NT2/D1 (cell line): ENCODE results near the gene DIP2C.

Experiments
- DNase-seq: peaks from one replicate; pipeline ENCODE4 v3.0.0-alpha.2; 2011; ENCODE audit warnings: low read depth, low spot score
- H3K27me3 ChIP-seq: 2 replicates; pipeline ENCODE4 v1.6.0; 2011; ENCODE audit warnings: mild to moderate bottlenecking; ENCODE audit not compliant: insufficient read length, insufficient read depth
- H3K36me3 ChIP-seq: 2 replicates; pipeline ENCODE4 v1.6.1; 2011; ENCODE audit warnings: mild to moderate bottlenecking, low read length, mixed read lengths; ENCODE audit not compliant: insufficient read depth, insufficient read length
- H3K4me1 ChIP-seq: 2 replicates; pipeline ENCODE4 v1.5.1; 2011; ENCODE audit not compliant: insufficient read depth, insufficient read length
- H3K4me3 ChIP-seq: 2 replicates; pipeline ENCODE4 v1.5.1; 2011; ENCODE audit warnings: low read depth; ENCODE audit not compliant: insufficient read length
- H3K9ac ChIP-seq: 2 replicates; pipeline ENCODE4 v1.6.0; 2011; ENCODE audit warnings: low read depth; ENCODE audit not compliant: insufficient read length
- H3K9me3 ChIP-seq: 2 replicates; pipeline ENCODE4 v1.5.1; 2011; ENCODE audit warnings: mild to moderate bottlenecking, low read length; ENCODE audit not compliant: insufficient read depth
- SUZ12 ChIP-seq: IDR thresholded peaks from 2 replicates; pipeline ENCODE4 v1.6.1; 2011; ENCODE audit not compliant: insufficient read length, insufficient read depth; ENCODE audit errors: extremely low read depth
- YY1 ChIP-seq: IDR thresholded peaks from 2 replicates; pipeline ENCODE4 v1.6.1; 2011; ENCODE audit not compliant: insufficient read length, insufficient read depth
- ZNF274 ChIP-seq: IDR thresholded peaks from 2 replicates; pipeline ENCODE4 v1.6.1; 2011; ENCODE audit warnings: mild to moderate bottlenecking, low read depth, low read length

The DIP2C gene

DNA sequence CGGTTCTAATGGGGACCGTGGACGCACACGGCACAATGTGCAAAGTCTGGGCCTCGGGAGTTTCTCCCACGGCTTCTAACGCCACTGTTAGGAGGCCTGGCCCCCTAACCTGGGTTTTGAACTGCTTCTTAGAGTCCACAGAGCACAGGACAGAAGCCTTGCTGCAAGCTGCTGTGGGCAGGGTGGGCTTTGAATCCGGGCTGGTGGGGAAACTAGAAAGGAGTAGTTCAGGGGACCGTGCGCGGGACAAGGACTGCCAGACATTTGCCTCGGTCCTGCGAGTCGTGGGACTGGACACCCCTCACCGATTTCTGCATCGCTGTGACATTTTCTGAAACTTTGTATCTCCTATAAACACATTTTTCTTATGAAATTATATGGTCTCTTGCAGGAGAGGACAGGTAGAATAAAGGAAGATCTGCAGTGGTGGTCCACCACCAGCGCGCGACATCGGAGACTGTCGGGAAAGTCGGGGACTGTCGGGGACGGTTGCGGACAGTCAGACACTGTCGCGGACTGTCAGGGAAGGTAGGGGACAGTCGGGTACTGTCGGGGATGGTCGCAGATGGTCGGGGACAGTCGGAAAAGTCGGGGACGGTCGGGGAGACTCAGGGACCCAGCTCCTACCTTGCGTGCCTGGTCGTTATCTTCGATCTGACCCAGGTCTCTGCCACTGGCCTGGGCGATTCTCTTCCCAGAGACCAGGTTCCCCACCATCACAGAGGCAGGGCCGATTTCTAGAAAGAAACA is 332.1 kb downstream of the DIP2C start:
- DNase-seq, result no peak
- no peaks in the 10 kb centered on the region for H3K9me3 ChIP-seq
- H3K36me3 ChIP-seq, result peaks cover 58% of the 10 kb centered on the region
- TF ChIP-seq SUZ12 (no peak), ZNF274 (no peak), YY1 (no peak)
- H3K9ac ChIP-seq, result no peak overlapping the region
- no peaks in the 10 kb centered on the region for H3K27me3 ChIP-seq
- H3K4me3 ChIP-seq, result no peak overlapping the region
- no peaks in the 10 kb centered on the region for H3K4me1 ChIP-seq

DNA sequence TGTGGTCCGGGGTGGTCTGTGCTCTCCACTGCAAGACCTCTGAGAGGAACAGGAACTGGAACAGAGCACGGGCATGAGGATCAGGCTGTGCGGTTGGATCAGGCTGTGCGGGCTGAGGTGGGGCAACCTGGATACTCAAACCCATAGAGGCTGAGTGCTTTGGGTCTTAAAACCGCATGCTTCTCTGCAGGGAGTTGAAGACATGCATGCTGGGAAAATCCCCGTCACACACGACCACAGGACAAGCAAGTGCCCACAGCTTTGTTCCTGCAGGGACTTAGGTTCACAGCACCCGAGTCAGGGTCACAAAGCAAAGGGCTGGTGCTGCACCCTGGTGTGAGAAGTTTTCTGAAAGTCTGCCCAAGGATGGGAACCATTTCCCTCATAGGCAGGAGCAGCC is 333.0 kb downstream of the DIP2C start:
- Histone ChIP-seq H3K36me3 (peaks cover 51% of the 10 kb centered on the region), H3K9ac (no peak overlapping the region)
- DNase-seq, result no peak

DNA sequence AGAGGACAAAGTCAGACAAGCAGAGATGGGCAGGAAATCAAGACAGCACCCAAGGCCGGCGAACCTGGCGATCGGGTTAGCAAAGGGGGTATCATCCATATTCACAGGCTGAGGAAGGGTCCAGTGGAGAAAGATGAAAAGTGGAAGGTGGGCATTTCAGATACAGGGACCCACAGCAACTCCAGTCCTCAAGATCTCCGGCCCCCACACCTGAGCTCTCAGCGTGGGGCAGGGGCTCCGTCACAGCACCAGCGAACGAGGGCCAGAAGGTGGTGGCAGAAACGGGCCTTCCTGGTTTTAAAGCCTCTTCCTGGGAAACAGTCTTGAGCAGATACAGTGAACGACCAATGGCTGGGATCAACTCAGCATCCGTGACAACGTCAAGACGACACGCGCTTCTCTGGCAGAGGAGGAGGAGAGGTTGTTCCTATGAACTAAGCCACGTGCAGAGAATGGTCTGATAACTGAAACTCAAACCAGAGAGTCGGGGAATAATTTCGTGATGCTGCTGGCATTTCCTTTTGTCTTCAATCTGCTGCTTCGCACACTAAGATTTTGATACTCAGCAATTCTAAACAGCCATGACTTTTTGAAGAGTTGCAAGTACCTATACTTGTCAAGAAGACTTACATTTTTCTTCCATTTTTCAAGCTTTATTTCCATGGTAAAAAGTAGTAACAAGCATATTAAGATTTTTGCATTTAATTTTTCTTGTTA is 334.4 kb downstream of the DIP2C start:
- TF ChIP-seq SUZ12, result no peak
- TF ChIP-seq ZNF274, result no peak
- TF ChIP-seq YY1, result no peak
- Histone ChIP-seq H3K9ac (no peak overlapping the region), H3K4me1 (no peaks in the 10 kb centered on the region), H3K9me3 (no peaks in the 10 kb centered on the region), H3K36me3 (peaks cover 54% of the 10 kb centered on the region), H3K4me3 (no peak overlapping the region), H3K27me3 (no peaks in the 10 kb centered on the region)
- DNase-seq, result no peak

More for the DNA sequence above, 333.0 kb downstream of the DIP2C start:
- no peak overlapping the region for H3K4me3 ChIP-seq
- no peaks in the 10 kb centered on the region for H3K9me3 ChIP-seq
- TF ChIP-seq ZNF274 (no peak), SUZ12 (no peak), YY1 (no peak)
- no peaks in the 10 kb centered on the region for H3K4me1 ChIP-seq
- H3K27me3 ChIP-seq, result no peaks in the 10 kb centered on the region

DNA sequence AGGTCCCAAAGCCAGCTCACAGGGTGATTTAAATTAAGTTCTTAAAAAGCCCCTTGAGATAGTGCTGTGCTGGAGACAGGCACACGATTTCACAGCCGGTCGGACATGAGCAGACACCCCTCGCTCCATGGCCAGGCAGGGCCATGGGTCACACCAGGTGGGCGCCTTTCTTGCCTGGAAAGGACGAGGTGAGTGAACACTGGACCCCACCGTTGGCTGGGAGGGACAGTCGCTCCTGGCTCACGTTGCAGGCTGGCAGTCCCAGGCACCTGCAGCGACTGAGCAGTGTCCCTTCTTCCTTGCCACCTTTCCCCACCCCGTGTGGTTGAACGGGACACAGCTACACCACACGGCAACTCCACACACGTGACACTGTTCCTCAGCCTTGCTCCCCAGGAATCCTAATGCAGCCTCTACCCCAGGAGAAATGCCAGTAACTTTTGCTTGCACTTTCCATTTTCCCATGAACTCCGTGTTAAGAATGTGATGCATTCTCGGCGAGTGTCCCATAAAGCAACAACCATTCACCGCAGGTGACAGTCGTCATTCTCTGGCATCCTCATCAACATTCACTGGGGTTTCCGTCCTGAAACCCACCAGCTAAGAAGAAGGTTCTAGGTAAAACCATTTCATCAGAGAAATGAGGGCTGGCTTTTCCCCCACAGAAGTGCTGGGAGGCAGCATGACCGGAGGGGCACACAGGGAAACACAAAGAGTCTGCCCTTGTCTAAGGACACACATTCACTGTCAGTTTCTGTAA is 336.8 kb downstream of the DIP2C start:
- Histone ChIP-seq H3K9ac (no peak overlapping the region), H3K9me3 (no peaks in the 10 kb centered on the region), H3K36me3 (peaks cover 58% of the 10 kb centered on the region), H3K4me3 (no peak overlapping the region), H3K4me1 (no peaks in the 10 kb centered on the region), H3K27me3 (no peaks in the 10 kb centered on the region)
- no peak for DNase-seq
- TF ChIP-seq ZNF274, result no peak
- no peak for TF ChIP-seq YY1
- no peak for TF ChIP-seq SUZ12

DNA sequence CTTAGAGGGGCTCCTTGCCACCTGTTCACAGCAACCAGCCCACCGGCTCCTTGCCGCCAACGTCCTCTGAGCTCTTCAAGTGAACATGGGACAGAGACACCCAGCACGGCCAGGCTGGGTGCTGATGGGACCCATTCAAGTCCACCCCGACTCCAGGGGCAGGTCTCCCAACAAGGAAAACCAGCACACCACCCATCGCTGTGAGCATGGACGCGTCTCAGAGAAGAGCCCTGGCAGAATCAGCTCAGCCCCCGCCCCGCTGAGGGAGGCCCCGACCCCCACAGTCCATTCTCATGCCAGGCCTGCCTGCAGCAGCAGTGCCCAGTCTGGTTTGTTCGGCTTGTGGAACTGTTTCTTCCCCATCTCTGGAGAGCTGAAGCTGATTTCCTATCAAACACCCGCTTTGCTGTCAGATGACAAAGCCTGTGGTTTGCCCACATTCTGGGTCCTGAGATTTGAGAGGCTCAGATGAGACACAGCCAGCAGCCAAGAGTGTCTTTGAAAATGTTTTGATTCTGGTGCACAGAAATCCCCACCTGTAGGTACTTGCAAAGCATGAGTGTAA is 337.6 kb downstream of the DIP2C start:
- TF ChIP-seq ZNF274, result no peak
- Histone ChIP-seq H3K36me3 (peaks cover 50% of the 10 kb centered on the region), H3K9ac (no peak overlapping the region), H3K9me3 (no peaks in the 10 kb centered on the region), H3K27me3 (no peaks in the 10 kb centered on the region), H3K4me3 (no peak overlapping the region), H3K4me1 (no peaks in the 10 kb centered on the region)
- no peak for DNase-seq

DNA sequence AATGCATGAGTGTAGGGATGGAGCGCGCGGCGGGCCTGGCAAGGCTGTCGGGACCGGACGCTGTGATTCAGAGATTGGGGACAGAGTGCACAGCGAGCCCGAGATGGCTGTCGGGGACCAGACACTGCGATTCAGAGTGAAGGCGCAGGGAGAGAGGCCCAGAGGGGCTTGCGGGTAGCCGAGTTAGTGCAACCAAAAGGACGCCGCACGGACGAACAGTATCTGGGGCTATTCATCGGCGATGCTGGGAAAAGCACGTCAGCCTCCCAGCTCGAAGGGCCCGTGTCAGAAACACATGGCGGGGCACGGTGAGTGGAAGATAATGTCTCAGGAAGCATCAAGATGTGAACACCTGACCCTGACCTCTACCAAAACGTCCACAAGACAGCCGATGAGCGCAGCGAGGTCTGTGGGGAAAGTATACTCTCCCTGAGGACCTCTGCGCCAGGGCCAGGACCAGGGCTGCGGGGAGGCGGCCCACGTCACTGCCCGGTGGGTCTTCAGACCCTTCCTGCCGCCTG is 338.4 kb downstream of the DIP2C start:
- TF ChIP-seq YY1, result no peak
- TF ChIP-seq ZNF274, result no peak
- TF ChIP-seq SUZ12, result no peak
- Histone ChIP-seq H3K4me1 (no peaks in the 10 kb centered on the region), H3K27me3 (no peaks in the 10 kb centered on the region), H3K9ac (no peak overlapping the region), H3K4me3 (no peak overlapping the region), H3K36me3 (peaks cover 45% of the 10 kb centered on the region), H3K9me3 (no peaks in the 10 kb centered on the region)
- DNase-seq, result no peak
